Gastrocnemius medialis (tissue), 4 donors: ENCODE results near the gene U2AF1. TPM values are rescaled to one million over a fixed set of nuclear protein-coding genes. Genes with fewer than 3 reads are reported as not detected.
"Not testable (repeated sequence)": the region's sequence is repeated elsewhere in the genome, so short reads cannot be mapped to it uniquely, and the experiment has no call there.

Experiments
- ATAC-seq, 2 donors: fragments of 150-250 bp; one replicate each; pipeline ENCODE4 v1.9.1; 2016
- DNase-seq, 2 donors: peaks; one replicate each; pipeline ENCODE4 v3.0.0-alpha.2; 2019
- H3K27ac ChIP-seq, 4 donors: fragments of 200-600 bp; sonication (generic); 1 replicate in 1 of 4; 2 replicates in 3 of 4; pipeline ENCODE4 v1.5.1; 2016 to 2018; ENCODE audit warnings: mild to moderate bottlenecking in 2 of 4, moderate library complexity in 1 of 4
- H3K27me3 ChIP-seq, 3 donors: fragments of 200-600 bp; sonication (generic) in 2 of 3; 1 replicate in 1 of 3; 2 replicates in 2 of 3; pipeline versions ENCODE4 v1.5.1 to v1.6.0; 2016 to 2019; ENCODE audit warnings: mild to moderate bottlenecking in 1 of 3, moderate library complexity in 1 of 3
- H3K36me3 ChIP-seq, 2 donors: fragments of 200-600 bp; sonication (generic) in 1 of 2; one replicate each; pipeline ENCODE4 v1.5.1; 2017 to 2018
- H3K4me1 ChIP-seq, 2 donors: fragments of 200-600 bp; sonication (generic) in 1 of 2; one replicate each; pipeline ENCODE4 v1.5.1; 2016 to 2017; ENCODE audit warnings: mild to moderate bottlenecking in 2 of 2
- H3K4me3 ChIP-seq, 4 donors: fragments of 200-600 bp; sonication (generic) in 3 of 4; 1 replicate in 1 of 4; 2 replicates in 3 of 4; pipeline ENCODE4 v1.5.1; 2016 to 2019; ENCODE audit warnings: mild to moderate bottlenecking in 2 of 4
- H3K9me3 ChIP-seq, 3 donors: fragments of 200-600 bp; sonication (generic) in 2 of 3; 1 replicate in 1 of 3; 2 replicates in 2 of 3; pipeline ENCODE4 v1.5.1; 2016 to 2019
- in situ Hi-C, 4 donors: fragments of 200-750 bp; cut with MboI; loops; one replicate each; pipeline versions ENCODE4 v1.15.0 to v1.8.0; 2017; ENCODE audit warnings: low sequenced_read_pairs in 4 of 4
- intact Hi-C: fragments of 100-400 bp; cut with DNase I; formaldehyde crosslinking; loops from one replicate; pipeline ENCODE4 v1.15.1; 2023; ENCODE audit warnings: low total_unique reads
- total RNA-seq, 4 donors: library from RNA; depleted of rRNA; stranded (reverse); fragments of >200 nt; gene quantifications; one replicate each; pipeline versions ENCODE4 v1.1.0 to v1.2.3, GENCODE V29; 2016

Gene U2AF1
- total RNA-seq, 4 donors from 2014 or later: 7.7 to 30.0 (median 18.0) TPM

GRCh38 chr21:43108177-43108576 is 807 bp upstream of the U2AF1 start:
- H3K27ac ChIP-seq, DNase-seq, in situ Hi-C loops, intact Hi-C loops, H3K27me3 ChIP-seq, H3K9me3 ChIP-seq, H3K36me3 ChIP-seq, ATAC-seq, H3K4me1 ChIP-seq, H3K4me3 ChIP-seq: not testable (repeated sequence)

DNA sequence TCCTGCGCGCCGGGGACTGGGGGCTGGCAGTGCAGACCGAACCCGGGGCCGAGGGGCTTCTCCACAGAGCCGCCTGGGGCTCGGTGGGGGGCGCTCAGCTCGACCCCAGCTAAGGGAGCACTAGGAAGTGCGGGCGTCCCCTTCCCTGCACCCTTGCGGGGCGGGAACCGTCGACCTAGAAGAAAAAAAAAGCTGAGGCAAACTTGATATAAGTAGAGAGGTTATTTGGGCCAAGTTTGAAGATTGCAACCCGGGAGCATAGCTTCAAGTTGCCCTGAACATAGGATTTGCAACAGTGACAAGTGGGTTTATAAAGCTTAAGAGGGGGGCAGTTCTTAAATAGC is 396 bp upstream of the U2AF1 start:
- in situ Hi-C loops: not testable (repeated sequence)

GRCh38 chr21:43104642-43105041 is 2.7 kb downstream of the U2AF1 start:
- DNase-seq (peak in 1 of 2 donors; percentile 19), ATAC-seq (peak; percentile 62 to 68)
- in situ Hi-C loops, H3K9me3 ChIP-seq, H3K4me3 ChIP-seq, H3K27me3 ChIP-seq, intact Hi-C loops, H3K36me3 ChIP-seq, H3K4me1 ChIP-seq: not testable (repeated sequence)
- peak overlapping the region in 3 of 4 donors; percentile 31 to 52 (median 48) for H3K27ac ChIP-seq

More for the DNA sequence above, 396 bp upstream of the U2AF1 start:
- DNase-seq, H3K4me3 ChIP-seq, intact Hi-C loops, H3K36me3 ChIP-seq, H3K27me3 ChIP-seq, H3K4me1 ChIP-seq, H3K9me3 ChIP-seq, H3K27ac ChIP-seq: not testable (repeated sequence)
- ATAC-seq: peak; percentile 23 to 29

DNA sequence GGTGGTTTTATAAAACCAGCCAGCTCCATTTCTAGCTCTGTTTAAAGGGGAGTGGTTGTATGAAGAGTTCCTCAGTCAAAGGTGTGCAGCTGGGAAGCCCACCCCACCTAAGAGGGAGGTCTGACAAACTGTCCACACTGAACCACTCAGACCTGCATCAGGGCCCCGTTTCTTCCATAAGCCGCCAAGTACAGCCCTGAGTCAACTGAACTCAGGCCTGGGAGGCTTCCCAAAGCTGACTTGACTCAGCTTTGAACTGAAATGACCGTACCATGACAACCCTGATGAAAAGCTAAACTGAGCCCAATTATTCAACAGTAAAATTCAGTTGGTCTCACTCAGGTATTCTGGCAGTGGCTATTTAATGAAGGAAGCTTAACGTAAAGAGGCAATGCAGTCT is 5.1 kb downstream of the U2AF1 start:
- H3K9me3 ChIP-seq, H3K36me3 ChIP-seq, DNase-seq, H3K27me3 ChIP-seq, H3K4me3 ChIP-seq, in situ Hi-C loops, intact Hi-C loops, H3K27ac ChIP-seq, H3K4me1 ChIP-seq: not testable (repeated sequence)
- peak in 1 of 2 donors; percentile 49 for ATAC-seq

DNA sequence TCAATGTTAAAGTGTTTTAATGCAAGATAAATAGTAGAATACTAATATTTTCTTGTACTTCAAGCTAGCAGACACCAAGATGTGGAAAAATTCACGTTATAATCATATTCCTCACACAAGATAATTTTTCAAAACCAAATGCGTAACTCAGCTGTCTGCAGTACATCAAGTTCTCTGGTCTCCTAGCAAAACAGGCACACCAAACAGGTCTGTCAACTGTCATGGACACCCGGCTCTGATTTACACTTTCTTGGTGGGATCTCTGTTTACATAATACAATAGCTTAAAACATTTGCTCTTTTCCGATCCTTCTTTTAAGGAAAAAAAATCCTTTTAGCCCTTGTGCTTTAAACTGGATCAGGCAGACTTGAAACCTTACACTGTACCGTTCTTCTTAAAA is 5.7 kb downstream of the U2AF1 start:
- intact Hi-C loops, ATAC-seq, in situ Hi-C loops: not testable (repeated sequence)

DNA sequence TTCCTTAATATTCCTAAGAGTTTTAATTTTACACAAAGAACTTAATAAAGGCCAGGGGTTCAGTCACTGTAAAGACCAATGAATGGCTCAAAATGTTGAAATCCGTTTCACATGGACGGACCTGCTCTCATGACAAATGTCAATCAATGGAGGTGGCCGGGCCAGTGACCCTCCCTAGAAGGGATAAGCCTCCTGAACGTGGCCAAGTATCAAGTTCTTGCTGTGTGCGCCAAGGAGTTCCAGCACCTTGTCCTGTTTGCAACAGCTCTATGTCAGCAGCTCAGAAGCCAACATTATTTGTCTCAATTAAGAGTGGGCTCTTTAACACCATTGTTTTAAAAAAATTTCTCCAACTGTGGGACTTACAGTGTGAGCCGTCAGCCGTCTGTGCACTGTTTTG is 6.4 kb downstream of the U2AF1 start:
- H3K27ac ChIP-seq, H3K36me3 ChIP-seq, H3K9me3 ChIP-seq, H3K4me3 ChIP-seq, H3K27me3 ChIP-seq, H3K4me1 ChIP-seq, DNase-seq, intact Hi-C loops, in situ Hi-C loops: not testable (repeated sequence)
- ATAC-seq: peak; percentile 63 to 72

More for the DNA sequence above, 5.7 kb downstream of the U2AF1 start:
- not testable (repeated sequence) for H3K36me3 ChIP-seq, H3K4me3 ChIP-seq, DNase-seq, H3K27ac ChIP-seq, H3K9me3 ChIP-seq, H3K27me3 ChIP-seq, H3K4me1 ChIP-seq

DNA sequence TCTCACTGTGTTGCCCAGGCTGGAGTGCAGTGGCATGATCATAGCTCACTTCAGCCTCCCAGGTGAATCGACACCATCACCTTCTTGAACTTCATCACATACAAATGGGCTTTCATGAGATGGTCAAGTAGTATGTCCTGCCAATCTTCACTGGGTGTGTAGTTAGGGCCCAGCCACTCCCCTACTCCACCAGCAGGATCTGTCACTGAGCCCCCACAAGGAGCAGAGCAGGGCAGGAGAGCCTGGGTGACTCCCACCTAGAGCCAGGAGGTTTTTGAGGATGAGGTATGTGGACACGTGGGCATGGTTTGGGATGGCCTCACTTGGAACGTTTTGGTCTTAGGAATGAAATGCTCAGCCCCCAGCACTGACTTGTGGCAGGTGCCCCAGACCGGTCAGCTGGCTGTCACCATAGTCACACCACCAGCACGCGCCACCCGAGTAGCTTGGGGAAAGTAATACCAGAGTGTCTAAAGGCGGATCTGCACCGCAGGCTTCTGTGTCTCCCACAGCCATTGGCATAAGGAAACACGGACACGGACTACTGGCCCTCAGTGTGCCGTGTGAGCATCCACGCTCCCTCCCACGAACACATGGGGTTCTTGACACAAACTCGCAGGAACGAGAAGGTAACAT is 15.3 kb downstream of the U2AF1 start:
- H3K36me3 ChIP-seq, ATAC-seq, DNase-seq, H3K27me3 ChIP-seq, intact Hi-C loops, H3K27ac ChIP-seq, H3K4me3 ChIP-seq, H3K4me1 ChIP-seq, H3K9me3 ChIP-seq, in situ Hi-C loops: not testable (repeated sequence)

- H3K4me1 ChIP-seq, DNase-seq, H3K4me3 ChIP-seq, ATAC-seq, H3K27me3 ChIP-seq, H3K9me3 ChIP-seq, intact Hi-C loops, in situ Hi-C loops, H3K36me3 ChIP-seq, H3K27ac ChIP-seq: not testable (repeated sequence)
These were observed 16.4 kb downstream of the U2AF1 start for GRCh38 chr21:43090947-43091346.

GRCh38 chr21:43089463-43089862 is 17.9 kb downstream of the U2AF1 start:
- in situ Hi-C loops, intact Hi-C loops, DNase-seq, H3K27ac ChIP-seq, H3K36me3 ChIP-seq, H3K9me3 ChIP-seq, ATAC-seq, H3K4me3 ChIP-seq, H3K4me1 ChIP-seq, H3K27me3 ChIP-seq: not testable (repeated sequence)

GRCh38 chr21:43082587-43083300 is 24.6 kb downstream of the U2AF1 start:
- H3K27ac ChIP-seq, in situ Hi-C loops, H3K27me3 ChIP-seq, H3K4me1 ChIP-seq, H3K9me3 ChIP-seq, DNase-seq, ATAC-seq, H3K36me3 ChIP-seq, H3K4me3 ChIP-seq, intact Hi-C loops: not testable (repeated sequence)

GRCh38 chr21:43076643-43077042 is 30.7 kb downstream of the U2AF1 start:
- H3K27ac ChIP-seq, H3K9me3 ChIP-seq, ATAC-seq, intact Hi-C loops, H3K4me3 ChIP-seq, H3K4me1 ChIP-seq, H3K27me3 ChIP-seq, DNase-seq, H3K36me3 ChIP-seq, in situ Hi-C loops: not testable (repeated sequence)

DNA sequence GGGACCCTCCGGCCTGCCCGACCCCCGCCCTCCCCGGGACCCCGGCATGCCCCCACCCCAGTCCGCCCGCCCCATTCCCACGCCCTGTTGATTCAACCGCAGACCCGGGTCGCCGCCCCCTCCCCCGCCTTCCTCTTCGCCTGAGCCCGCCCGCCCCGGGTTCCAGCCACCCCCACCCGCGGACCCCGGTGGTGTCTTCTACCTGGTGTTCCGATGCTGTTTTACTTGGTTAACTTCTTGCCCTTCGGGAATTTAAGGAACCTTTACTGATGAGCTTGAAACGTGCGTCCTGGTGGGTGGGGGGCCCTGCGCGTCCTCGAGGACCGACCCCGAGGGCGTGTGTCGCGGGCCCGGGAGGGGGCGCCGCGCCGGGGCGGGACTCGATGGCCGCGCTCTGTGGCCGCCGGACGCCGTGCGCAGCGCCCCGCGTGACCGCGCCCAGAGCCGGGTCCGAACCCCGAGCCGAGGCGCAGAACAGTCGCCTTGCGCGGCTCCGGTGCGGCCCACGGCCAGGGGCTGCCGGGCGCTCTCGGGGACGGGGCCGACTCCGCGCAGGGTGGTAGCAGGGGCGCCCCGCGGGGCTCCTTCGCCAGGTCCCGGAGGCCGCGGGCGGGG is 31.2 kb downstream of the U2AF1 start:
- ATAC-seq, DNase-seq, in situ Hi-C loops, H3K4me1 ChIP-seq, H3K27me3 ChIP-seq, H3K36me3 ChIP-seq, H3K27ac ChIP-seq, intact Hi-C loops, H3K9me3 ChIP-seq, H3K4me3 ChIP-seq: not testable (repeated sequence)
